HFFc6 (cell line): ENCODE measurements around the gene SRPK2. TPM values are rescaled to one million over a fixed set of nuclear protein-coding genes. Genes with fewer than 3 reads are reported as not detected.
A peak's percentile ranks its signal among the peaks of the same experiment; 100 is the strongest.

ENCODE experiments used
- DNase-seq: peaks from one replicate; pipeline ENCODE4 v3.0.0-alpha.2; 2018
- H3K27ac Mint-ChIP-seq: 2 replicates; pipeline ENCODE4 v1.8.0; 2020; ENCODE audit warnings: mild to moderate bottlenecking, mixed read lengths
- H3K27me3 Mint-ChIP-seq: 2 replicates; pipeline ENCODE4 v1.8.0; 2021; ENCODE audit warnings: mild to moderate bottlenecking, moderate library complexity, mixed read lengths; ENCODE audit not compliant: insufficient read depth
- H3K36me3 Mint-ChIP-seq: 2 replicates; pipeline ENCODE4 v1.8.0; 2021; ENCODE audit warnings: low read depth, mixed read lengths
- H3K4me1 Mint-ChIP-seq: 2 replicates; pipeline ENCODE4 v1.8.0; 2020; ENCODE audit warnings: low read depth, mixed read lengths
- H3K4me3 Mint-ChIP-seq: 2 replicates; pipeline ENCODE4 v1.8.0; 2020; ENCODE audit warnings: mild to moderate bottlenecking, moderate library complexity, mixed read lengths
- H3K9me3 Mint-ChIP-seq: 2 replicates; pipeline ENCODE4 v1.8.0; 2020; ENCODE audit warnings: mild to moderate bottlenecking, mixed read lengths
- CTCF ChIP-seq: fragments of 200-600 bp; sonication (generic); IDR thresholded peaks from 2 replicates; pipeline ENCODE4 v1.5.0; 2021; ENCODE audit warnings: antibody characterized with exemption, mild to moderate bottlenecking
- total RNA-seq, 6 experiments: library from RNA; stranded (reverse); fragmentation: NEBNext Ultra II Directional; extraction: Animal tissue kit (Norgen Biotek cat#: 25700); gene quantifications; 2 replicates in 1 of 6; 3 replicates in 5 of 6; pipeline ENCODE4 v1.2.3, GENCODE V29; 2021

SRPK2 gene
- total RNA-seq, 6 experiments from 2014 or later, result 45.2 to 49.3 (median 46.7) TPM

DNA sequence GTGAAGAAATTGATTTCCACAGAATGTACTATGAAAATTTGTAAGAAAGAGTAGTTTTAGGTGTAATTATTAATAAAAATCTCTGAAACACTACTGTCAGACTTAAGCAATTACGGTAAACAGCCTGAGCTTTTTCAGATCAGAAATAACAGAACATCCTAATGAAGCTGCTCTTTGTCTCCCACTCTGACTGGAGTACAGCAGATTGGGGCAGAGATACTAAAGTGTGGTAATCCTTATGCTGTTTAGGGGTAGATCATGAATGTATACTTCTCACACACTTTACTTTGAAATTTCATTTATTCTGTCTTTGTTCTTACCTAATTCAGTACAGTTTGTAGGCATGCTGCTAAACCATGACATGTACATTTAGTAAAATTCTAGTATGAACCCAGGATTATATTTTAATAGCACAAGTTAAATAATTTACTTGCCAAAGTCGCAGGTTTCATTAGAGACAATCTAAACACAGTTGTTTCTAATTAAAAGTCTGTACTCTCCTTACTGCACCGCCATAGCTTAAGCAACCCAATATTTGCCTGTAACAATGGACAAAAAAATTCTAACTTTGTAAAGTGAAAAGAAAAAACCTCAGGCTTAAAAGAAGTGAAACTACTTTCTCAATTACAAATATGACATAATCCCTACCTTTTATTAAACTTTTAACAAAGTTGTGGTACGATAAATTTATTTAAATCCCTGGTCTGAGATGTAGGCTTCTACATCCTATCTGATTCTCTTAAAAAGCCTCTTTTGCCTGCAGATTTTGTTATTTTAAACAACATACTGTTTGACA, 286.0 kb downstream of the SRPK2 start:
- Mint-ChIP-seq H3K4me3 (no peak overlapping the region), H3K36me3 (peaks cover 52% of the 10 kb centered on the region), H3K27ac (peak overlapping the region; percentile 34), H3K27me3 (no peaks in the 10 kb centered on the region; the same call in 1 of the 2 replicates), H3K9me3 (no peaks in the 10 kb centered on the region), H3K4me1 (peaks cover 48% of the 10 kb centered on the region)
- DNase-seq, result no peak
- TF ChIP-seq CTCF, result no peak

DNA sequence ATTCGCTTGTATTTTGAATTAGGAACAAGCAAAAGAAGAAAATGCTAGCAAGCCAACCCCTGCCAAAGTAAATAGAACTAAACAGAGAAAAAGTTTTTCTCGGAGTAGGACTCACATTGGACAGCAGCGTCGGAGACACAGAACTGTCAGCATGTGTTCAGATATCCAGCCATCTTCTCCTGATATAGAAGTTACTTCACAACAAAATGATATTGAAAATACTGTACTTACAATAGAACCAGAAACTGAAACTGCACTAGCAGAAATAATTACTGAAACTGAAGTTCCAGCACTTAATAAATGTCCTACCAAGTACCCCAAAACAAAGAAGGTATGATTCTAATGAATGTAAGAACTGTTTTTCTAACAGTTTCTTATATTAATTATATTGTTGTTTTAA, 286.9 kb downstream of the SRPK2 start:
- H3K36me3 Mint-ChIP-seq, result peaks cover 45% of the 10 kb centered on the region
- H3K9me3 Mint-ChIP-seq, result no peaks in the 10 kb centered on the region
- DNase-seq, result no peak
- H3K27ac Mint-ChIP-seq, result no peak overlapping the region; the same call in 1 of the 2 replicates
- H3K4me1 Mint-ChIP-seq, result peaks cover 57% of the 10 kb centered on the region
- no peak for TF ChIP-seq CTCF
- H3K4me3 Mint-ChIP-seq, result no peak overlapping the region
- H3K27me3 Mint-ChIP-seq, result no peaks in the 10 kb centered on the region; the same call in none of the 2 replicates

DNA sequence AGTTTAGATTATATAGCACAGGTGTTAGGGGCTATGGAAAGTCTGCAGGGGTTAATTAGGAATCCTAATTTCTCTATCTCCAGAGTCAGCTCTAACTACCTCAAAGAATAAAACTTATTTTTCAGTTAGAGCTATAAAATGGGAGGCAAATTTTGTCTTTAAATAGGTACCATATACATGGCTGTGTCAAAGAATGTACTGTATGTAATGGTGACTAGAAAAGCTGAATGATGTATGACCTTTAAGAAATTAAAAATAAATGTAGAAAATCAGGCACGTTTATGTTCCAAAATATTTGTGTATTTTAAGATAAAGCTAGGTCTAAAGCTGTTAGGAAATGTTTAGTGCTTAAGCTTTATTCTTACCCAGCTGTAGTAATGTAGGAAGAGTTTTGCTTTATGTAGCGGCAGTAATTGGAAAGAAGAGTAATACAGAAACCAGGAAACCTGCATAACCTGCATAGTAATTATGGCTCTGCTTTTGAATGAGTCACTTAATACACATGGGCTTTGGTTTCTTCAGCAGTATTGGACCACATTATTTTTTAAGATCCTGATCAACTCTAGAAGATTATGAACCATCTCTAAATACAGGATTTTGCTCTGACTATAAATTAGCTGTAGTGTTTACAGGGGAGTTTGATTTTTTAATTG, 289.7 kb downstream of the SRPK2 start:
- Mint-ChIP-seq H3K36me3 (peaks cover 36% of the 10 kb centered on the region), H3K27ac (peak overlapping the region; percentile 60), H3K27me3 (no peaks in the 10 kb centered on the region; the same call in none of the 2 replicates), H3K4me3 (peak overlapping the region; percentile 21; the same call in 1 of the 2 replicates), H3K4me1 (peaks cover 74% of the 10 kb centered on the region), H3K9me3 (no peaks in the 10 kb centered on the region)
- DNase-seq, result no peak
- no peak for TF ChIP-seq CTCF

DNA sequence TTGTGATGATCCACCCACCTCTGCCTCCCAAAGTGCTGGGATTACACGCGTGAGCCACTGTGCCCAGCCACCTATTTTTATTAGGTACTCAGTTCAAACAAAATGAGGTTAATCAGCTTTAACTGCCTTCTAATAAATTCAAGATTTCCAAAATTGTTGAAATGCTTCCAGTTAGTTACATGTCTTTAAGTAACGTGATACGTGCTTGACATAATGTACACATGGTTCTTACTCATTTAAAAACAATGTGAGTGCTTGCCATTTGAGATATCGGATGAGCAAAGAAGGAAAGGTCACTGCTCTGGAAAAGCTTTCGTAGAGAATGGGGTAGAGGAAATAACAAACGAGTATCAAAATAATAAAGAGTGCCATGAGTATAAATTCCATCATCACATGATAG, 291.1 kb downstream of the SRPK2 start:
- TF ChIP-seq CTCF, result no peak
- H3K9me3 Mint-ChIP-seq, result no peaks in the 10 kb centered on the region
- peak; percentile 90 for DNase-seq
- H3K27ac Mint-ChIP-seq, result peak overlapping the region; percentile 75
- H3K4me3 Mint-ChIP-seq, result peak overlapping the region; percentile 54
- peaks cover 68% of the 10 kb centered on the region for H3K4me1 Mint-ChIP-seq
- peaks cover 31% of the 10 kb centered on the region for H3K36me3 Mint-ChIP-seq
- no peaks in the 10 kb centered on the region; the same call in none of the 2 replicates for H3K27me3 Mint-ChIP-seq

DNA sequence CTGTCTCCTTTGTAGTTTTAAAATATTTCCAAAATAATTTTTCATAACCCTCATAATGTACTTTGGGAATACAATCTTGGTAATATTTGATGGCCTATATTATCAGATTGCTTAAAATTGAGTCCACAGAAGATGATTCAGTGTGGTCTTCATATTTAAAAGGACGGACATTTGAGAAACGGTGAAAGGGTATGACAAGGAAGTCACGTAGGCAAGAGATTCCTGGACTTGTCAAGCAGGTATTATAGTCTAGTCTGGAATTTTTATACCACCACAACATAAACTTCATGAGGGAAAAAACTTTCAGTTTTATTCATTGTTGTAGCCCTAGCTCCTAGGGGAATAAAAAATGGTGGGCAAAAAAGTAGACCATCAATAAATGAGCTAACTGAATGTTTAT, 292.4 kb downstream of the SRPK2 start:
- no peak overlapping the region for H3K4me3 Mint-ChIP-seq

More for the DNA sequence above, 292.4 kb downstream of the SRPK2 start:
- peaks cover 32% of the 10 kb centered on the region for H3K36me3 Mint-ChIP-seq
- no peaks in the 10 kb centered on the region for H3K9me3 Mint-ChIP-seq
- no peaks in the 10 kb centered on the region; the same call in none of the 2 replicates for H3K27me3 Mint-ChIP-seq
- H3K4me1 Mint-ChIP-seq, result peaks cover 65% of the 10 kb centered on the region
- no peak overlapping the region for H3K27ac Mint-ChIP-seq
- DNase-seq, result no peak
- no peak for TF ChIP-seq CTCF
